Measurements from ENCODE around the gene NAA80. TPM values are rescaled to one million over a fixed set of nuclear protein-coding genes. Genes with fewer than 3 reads are reported as not detected.
A peak's percentile ranks its signal among the peaks of the same experiment; 100 is the strongest.

NAA80 gene
- total RNA-seq, 3 donors from 2014 or later (not counting 1 experiment from before 2014, with no cell fraction given): 22.2 to 30.3 (median 29.6) TPM

DNA sequence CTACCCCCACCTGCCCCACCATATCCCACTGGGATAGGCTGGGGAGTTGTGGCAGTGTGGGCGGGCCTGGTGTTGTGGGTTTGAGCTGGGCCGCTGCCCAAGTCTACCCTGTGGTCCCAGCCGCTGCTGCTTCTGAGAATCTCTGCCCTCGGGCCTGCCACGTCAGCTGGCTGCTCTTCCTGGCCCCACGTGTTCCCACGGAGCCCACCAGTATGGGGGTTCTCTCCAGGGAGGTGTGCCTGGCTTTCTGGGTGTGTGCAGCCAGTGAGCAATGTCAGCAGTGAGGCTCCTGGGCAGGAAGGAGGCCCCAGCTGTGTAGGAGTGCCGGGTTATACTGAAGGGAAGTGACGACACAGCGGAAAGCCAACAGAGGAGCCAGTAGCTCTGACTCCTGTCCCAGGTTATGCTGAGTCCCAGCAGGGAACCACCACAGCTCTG, 52.7 kb downstream of the NAA80 start:
- intact Hi-C loops (cut with micrococcal nuclease): loop anchor here (1.0 kb wide), 5 partner anchors 8 to 52 kb away; no protein-coding TSS in a partner anchor

More for the DNA sequence above, 52.7 kb downstream of the NAA80 start:
- peak; percentile 64 to 92 for DNase-seq
- no peaks in the 10 kb centered on the region for H3K27me3 ChIP-seq (ENCODE audit: control insufficient read depth, insufficient read depth, low read length)
- H3K36me3 Mint-ChIP-seq: no peaks in the 10 kb centered on the region
- peak; percentile 74 to 83 (median 76) for ATAC-seq
- H3K9me3 Mint-ChIP-seq: no peaks in the 10 kb centered on the region
- H3K27ac Mint-ChIP-seq: peak overlapping the region; percentile 95
- peak overlapping the region; percentile 85 for H3K27ac ChIP-seq (ENCODE audit: low read length)
- no peaks in the 10 kb centered on the region for H3K9me3 ChIP-seq (ENCODE audit: control insufficient read depth, insufficient read depth, low read length)
- H3K36me3 ChIP-seq (ENCODE audit: control insufficient read depth, insufficient read depth, low read length): peaks cover 21% of the 10 kb centered on the region
- TF ChIP-seq, protein P1, sequence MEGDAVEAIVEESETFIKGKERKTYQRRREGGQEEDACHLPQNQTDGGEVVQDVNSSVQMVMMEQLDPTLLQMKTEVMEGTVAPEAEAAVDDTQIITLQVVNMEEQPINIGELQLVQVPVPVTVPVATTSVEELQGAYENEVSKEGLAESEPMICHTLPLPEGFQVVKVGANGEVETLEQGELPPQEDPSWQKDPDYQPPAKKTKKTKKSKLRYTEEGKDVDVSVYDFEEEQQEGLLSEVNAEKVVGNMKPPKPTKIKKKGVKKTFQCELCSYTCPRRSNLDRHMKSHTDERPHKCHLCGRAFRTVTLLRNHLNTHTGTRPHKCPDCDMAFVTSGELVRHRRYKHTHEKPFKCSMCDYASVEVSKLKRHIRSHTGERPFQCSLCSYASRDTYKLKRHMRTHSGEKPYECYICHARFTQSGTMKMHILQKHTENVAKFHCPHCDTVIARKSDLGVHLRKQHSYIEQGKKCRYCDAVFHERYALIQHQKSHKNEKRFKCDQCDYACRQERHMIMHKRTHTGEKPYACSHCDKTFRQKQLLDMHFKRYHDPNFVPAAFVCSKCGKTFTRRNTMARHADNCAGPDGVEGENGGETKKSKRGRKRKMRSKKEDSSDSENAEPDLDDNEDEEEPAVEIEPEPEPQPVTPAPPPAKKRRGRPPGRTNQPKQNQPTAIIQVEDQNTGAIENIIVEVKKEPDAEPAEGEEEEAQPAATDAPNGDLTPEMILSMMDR (IDR thresholded peaks at IDR 0.05): peak; percentile 52
- H3K4me1 Mint-ChIP-seq: peaks cover 69 to 88% of the 10 kb centered on the region in 2 donors
- no peaks in the 10 kb centered on the region for H3K27me3 Mint-ChIP-seq (ENCODE audit: low read depth in 2 of 2)
- WGBS (ENCODE audit: insufficient coverage): 2% methylated on average over 10 of the region's 10 CpGs
- H3K4me3 ChIP-seq (ENCODE audit: low read length): peak overlapping the region; percentile 24
- H3K4me3 Mint-ChIP-seq: peak overlapping the region; percentile 86
- peaks cover 99% of the 10 kb centered on the region for H3K4me1 ChIP-seq (ENCODE audit: control insufficient read depth, insufficient read depth, low read length)

Other genes with a start within 250 kb of the NAA80 start
- 100 to 1,000 TPM; 359 to 473 (median 401) TPM for gene RBM5, start 210.5 kb downstream of the NAA80 start, total RNA-seq
- gene SEMA3F, start 144.1 kb downstream of the NAA80 start, total RNA-seq: 1 to 10 TPM in 1 of 3 donors, under 1 TPM in 2; 0.16 to 1.1 (median 0.78) TPM
- gene GNAT1, start 107.8 kb downstream of the NAA80 start, total RNA-seq: not detected
- gene SLC38A3, start 94.1 kb downstream of the NAA80 start, total RNA-seq: under 1 TPM in 1 of 3 donors, not detected in 2; 0.82 TPM
- 100 to 1,000 TPM; 428 to 467 (median 447) TPM for gene GNAI2, start 63.2 kb downstream of the NAA80 start, total RNA-seq
- gene SEMA3B, start 30.3 kb downstream of the NAA80 start, total RNA-seq: 1 to 10 TPM in 1 of 3 donors, under 1 TPM in 2; 0.97 to 2.0 (median 0.99) TPM
- gene LSMEM2, start 20.3 kb downstream of the NAA80 start, total RNA-seq: not detected
- 10 to 100 TPM; 27.8 to 39.1 (median 32.1) TPM for gene IFRD2, start 7.0 kb downstream of the NAA80 start, total RNA-seq
- gene HYAL3, start within 50 bp of the NAA80 start, total RNA-seq: 1 to 10 TPM in 2 of 3 donors, under 1 TPM in 1; 0.93 to 2.0 (median 1.2) TPM
- 1 to 10 TPM in 1 of 3 donors, under 1 TPM in 1, not detected in 1; 0.82 to 1.2 TPM for gene HYAL1, start 4.2 kb upstream of the NAA80 start, total RNA-seq
- gene HYAL2, start 23.3 kb upstream of the NAA80 start, total RNA-seq: 1 to 10 TPM; 1.2 to 3.7 (median 3.1) TPM
- 10 to 100 TPM; 18.4 to 23.4 (median 21.3) TPM for gene TUSC2, start 28.8 kb upstream of the NAA80 start, total RNA-seq
- 100 to 1,000 TPM; 298 to 329 (median 305) TPM for gene RASSF1, start 41.4 kb upstream of the NAA80 start, total RNA-seq
- gene ZMYND10, start 46.3 kb upstream of the NAA80 start, total RNA-seq: 1 to 10 TPM; 3.0 to 6.3 (median 3.5) TPM
- 10 to 100 TPM; 78.9 to 87.6 (median 80.9) TPM for gene NPRL2, start 51.4 kb upstream of the NAA80 start, total RNA-seq
- gene CYB561D2, start 51.5 kb upstream of the NAA80 start, total RNA-seq: 10 to 100 TPM; 39.6 to 54.0 (median 50.5) TPM
- 10 to 100 TPM; 15.3 to 24.3 (median 22.7) TPM for gene TMEM115, start 60.1 kb upstream of the NAA80 start, total RNA-seq
- gene CACNA2D2, start 204.2 kb upstream of the NAA80 start, total RNA-seq: 10 to 100 TPM; 36.5 to 56.4 (median 43.8) TPM

Data from natural killer cell (primary cell).